Erythroblast (primary cell): ENCODE measurements around the gene ARMH3.

ENCODE experiments used
- GATA1 ChIP-seq: IDR thresholded peaks from 2 replicates; pipeline ENCODE4 v1.6.1; 2011; ENCODE audit warnings: low read depth, mild to moderate bottlenecking, control low read depth, low read length, moderate library complexity
- POLR2A ChIP-seq: IDR thresholded peaks from 2 replicates; pipeline ENCODE4 v1.6.1; 2011; ENCODE audit warnings: mild to moderate bottlenecking, low read length

DNA sequence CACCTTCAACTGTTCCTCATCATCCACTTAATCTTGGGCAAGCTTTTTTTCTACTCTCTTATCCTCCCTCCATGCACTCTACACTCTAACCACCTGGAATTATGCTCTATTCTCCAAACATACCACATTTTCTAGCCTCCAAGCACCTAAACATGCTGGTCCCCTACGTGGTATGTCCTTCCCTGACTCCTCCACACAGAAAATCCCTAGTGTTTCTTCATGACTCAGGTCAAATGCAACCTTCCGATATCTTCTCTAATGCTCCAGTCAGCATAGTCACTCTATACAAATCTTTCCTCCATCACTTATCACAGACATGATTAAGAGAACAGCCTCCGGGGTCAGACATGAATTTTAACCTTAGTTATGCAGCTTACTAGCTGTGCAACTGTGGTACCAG lies 68.8 kb downstream of the ARMH3 start:
- TF ChIP-seq POLR2A (no peak), GATA1 (no peak)
